ENCODE results near the gene ZNF213. TPM values are rescaled to one million over a fixed set of nuclear protein-coding genes. Genes with fewer than 3 reads are reported as not detected.
"Not testable (repeated sequence)": the region's sequence is repeated elsewhere in the genome, so short reads cannot be mapped to it uniquely, and the experiment has no call there.

The ZNF213 gene
- total RNA-seq, 6 experiments from 2014 or later: 1.3 to 4.4 (median 1.7) TPM

DNA sequence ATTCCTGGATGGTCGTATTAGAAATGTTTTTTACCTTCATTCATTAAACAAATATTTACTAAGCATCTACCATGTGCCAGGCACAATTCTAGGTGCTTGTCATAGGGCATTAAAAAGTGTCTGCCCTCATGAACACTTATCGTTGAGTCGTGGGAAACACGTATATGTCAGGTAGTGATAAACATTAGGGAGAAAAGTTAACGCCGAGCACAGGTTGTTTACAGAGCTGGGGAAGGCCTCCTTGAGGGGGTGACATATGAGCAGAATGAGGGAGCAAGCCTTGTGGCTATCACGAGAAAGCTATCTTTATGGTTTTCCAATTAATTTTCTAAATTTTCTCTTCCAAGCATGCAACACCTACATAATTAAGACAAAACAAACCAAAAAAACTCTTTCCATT, 985 bp upstream of the ZNF213 start:
- Histone ChIP-seq H3K36me3 (peaks cover 0 to 6% (median 0%) of the 10 kb centered on the region in 4 donors), H3K4me3 (peak overlapping the region; percentile 86 to 95 (median 88)), H3K27me3 (no peaks in the 10 kb centered on the region), H3K4me1 (peaks cover 0 to 38% (median 11%) of the 10 kb centered on the region in 4 donors), H3K27ac (peak overlapping the region; percentile 83 to 88 (median 85)), H3K9me3 (no peaks in the 10 kb centered on the region)
- TF ChIP-seq CTCF (IDR thresholded peaks at IDR 0.05) (no peak), POLR2A (IDR thresholded peaks at IDR 0.05) (no peak)
- WGBS (ENCODE audit: insufficient coverage, low coverage, low lambda C conversion rate, missing lambda C conversion rate): 5% methylated on average over 7 of the region's 7 CpGs
- no peak for ATAC-seq
- intact Hi-C loops (cut with DNase I): no loop called here
- DNase-seq: no peak

DNA sequence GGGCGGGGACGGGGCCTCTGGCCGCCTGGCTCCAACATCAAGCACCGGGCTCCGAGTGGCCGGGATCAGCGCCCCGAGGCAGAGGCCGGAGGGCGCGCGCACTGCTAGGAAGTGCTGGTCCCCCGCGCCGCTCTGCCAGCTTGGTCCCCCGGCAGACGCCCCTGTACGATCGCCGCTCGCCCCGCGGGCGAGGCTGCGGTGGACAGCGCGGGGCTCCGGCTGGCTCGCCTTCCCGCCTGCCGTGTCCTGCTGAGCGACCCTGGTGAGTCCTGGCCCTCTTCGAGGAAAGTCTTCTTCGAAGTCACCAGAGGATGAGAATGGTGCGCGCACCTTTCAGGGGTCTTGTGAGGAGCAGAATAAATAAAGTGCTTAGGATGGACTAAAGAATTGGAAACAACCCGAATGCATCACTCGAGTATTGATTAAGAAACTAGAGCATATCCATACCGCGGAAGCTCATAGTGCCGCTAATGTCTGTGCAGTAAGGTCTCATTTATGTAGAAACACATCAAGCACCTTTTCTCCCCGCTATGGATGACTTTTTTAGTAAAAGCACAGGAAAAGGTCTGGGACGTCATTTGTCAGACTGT, 392 bp downstream of the ZNF213 start:
- no peak for ATAC-seq
- intact Hi-C loops (cut with DNase I): no loop called here
- TF ChIP-seq POLR2A (IDR thresholded peaks at IDR 0.05) (no peak), CTCF (IDR thresholded peaks at IDR 0.05) (no peak)
- Histone ChIP-seq H3K27me3 (no peaks in the 10 kb centered on the region), H3K36me3 (peaks cover 0 to 6% (median 0%) of the 10 kb centered on the region in 4 donors), H3K4me1 (peaks cover 0 to 28% (median 4%) of the 10 kb centered on the region in 4 donors), H3K4me3 (peak overlapping the region; percentile 86 to 95 (median 88)), H3K27ac (peak overlapping the region; percentile 83 to 88 (median 85)), H3K9me3 (no peaks in the 10 kb centered on the region)
- under 1% methylated on average over 18 of the region's 43 CpGs for WGBS (ENCODE audit: insufficient coverage, low coverage, low lambda C conversion rate, missing lambda C conversion rate)
- no peak for DNase-seq

GRCh38 chr16:3137267-3137666, 2.4 kb downstream of the ZNF213 start:
- ATAC-seq (no peak), DNase-seq (peak in 1 of 3 donors; percentile 43)
- WGBS (ENCODE audit: insufficient coverage, low coverage, low lambda C conversion rate, missing lambda C conversion rate): 92% methylated on average over 7 of the region's 13 CpGs
- no peaks in the 10 kb centered on the region for H3K9me3 ChIP-seq
- H3K27ac ChIP-seq: no peak overlapping the region
- peaks cover 0 to 6% (median 0%) of the 10 kb centered on the region in 4 donors for H3K36me3 ChIP-seq
- no peak overlapping the region for H3K4me3 ChIP-seq
- H3K27me3 ChIP-seq: no peaks in the 10 kb centered on the region
- intact Hi-C loops (cut with DNase I): no loop called here
- TF ChIP-seq POLR2A (IDR thresholded peaks at IDR 0.05) (no peak), CTCF (IDR thresholded peaks at IDR 0.05) (no peak)
- H3K4me1 ChIP-seq: peaks cover 0 to 27% (median 4%) of the 10 kb centered on the region in 4 donors

DNA sequence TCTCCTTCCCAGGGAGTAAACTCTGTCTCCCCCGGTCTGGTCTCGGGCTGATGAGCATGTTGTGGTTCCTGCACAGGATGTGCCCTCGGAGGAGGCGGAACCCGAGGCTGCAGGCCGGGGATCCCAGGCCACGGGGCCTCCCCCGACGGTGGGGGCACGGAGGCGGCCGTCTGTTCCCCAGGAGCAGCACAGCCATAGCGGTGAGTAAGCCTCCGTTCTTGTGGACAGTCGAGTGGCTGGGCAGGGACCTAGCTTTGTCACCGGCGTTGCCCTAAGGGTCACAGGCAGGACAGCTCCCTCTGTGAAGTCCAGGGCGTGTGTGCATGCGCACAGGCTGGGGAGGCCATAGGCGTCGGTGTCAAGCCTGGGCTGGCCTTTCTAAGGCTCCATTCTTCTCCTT, 3.5 kb downstream of the ZNF213 start:
- DNase-seq (peak in 1 of 3 donors; percentile 46), ATAC-seq (no peak)
- no peaks in the 10 kb centered on the region for H3K27me3 ChIP-seq
- no peaks in the 10 kb centered on the region for H3K9me3 ChIP-seq
- peaks cover 0 to 30% (median 7%) of the 10 kb centered on the region in 4 donors for H3K4me1 ChIP-seq
- H3K36me3 ChIP-seq: peaks cover 0 to 6% (median 0%) of the 10 kb centered on the region in 4 donors
- H3K4me3 ChIP-seq: no peak overlapping the region
- WGBS (ENCODE audit: insufficient coverage, low coverage, low lambda C conversion rate, missing lambda C conversion rate): no CpG with 5 or more reads among the region's 21 CpGs
- no peak overlapping the region for H3K27ac ChIP-seq
- intact Hi-C loops (cut with DNase I): no loop called here
- TF ChIP-seq POLR2A (IDR thresholded peaks at IDR 0.05): no peak

DNA sequence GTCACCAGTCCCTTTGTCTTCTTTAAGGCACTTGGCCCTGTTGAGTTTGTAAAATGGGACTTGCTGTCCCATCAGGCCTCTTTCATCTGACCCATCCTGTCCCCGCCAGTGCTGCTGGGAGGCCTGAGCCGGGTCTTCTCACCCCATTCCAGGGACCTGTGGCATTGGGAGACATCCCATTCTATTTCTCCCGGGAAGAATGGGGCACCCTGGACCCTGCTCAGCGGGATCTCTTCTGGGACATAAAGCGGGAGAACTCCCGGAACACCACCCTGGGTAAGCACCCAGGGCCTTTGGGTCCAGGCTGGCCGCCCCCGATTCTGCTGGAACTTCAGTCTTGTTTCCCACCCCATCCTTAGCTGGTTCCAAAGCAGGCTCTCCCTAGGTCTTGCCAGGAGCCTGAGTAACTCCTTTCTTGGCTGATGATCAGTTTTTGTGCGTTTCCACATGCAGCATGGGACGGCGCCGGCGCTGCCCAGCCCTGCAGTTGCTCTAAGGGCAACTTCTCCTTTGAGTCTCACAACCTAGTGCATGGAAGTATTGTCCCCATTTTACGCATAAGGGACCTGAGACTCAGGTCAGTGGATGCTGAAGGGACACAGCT, 4.1 kb downstream of the ZNF213 start:
- TF ChIP-seq CTCF (IDR thresholded peaks at IDR 0.05) (no peak), POLR2A (IDR thresholded peaks at IDR 0.05) (no peak)
- Histone ChIP-seq H3K4me1 (peaks cover 0 to 26% (median 9%) of the 10 kb centered on the region in 4 donors), H3K9me3 (no peaks in the 10 kb centered on the region), H3K4me3 (no peak overlapping the region), H3K27me3 (no peaks in the 10 kb centered on the region), H3K36me3 (peaks cover 0 to 6% (median 0%) of the 10 kb centered on the region in 4 donors), H3K27ac (no peak overlapping the region)
- DNase-seq: no peak
- intact Hi-C loops (cut with DNase I): no loop called here
- 69% methylated on average over 4 of the region's 14 CpGs for WGBS (ENCODE audit: insufficient coverage, low coverage, low lambda C conversion rate, missing lambda C conversion rate)
- no peak for ATAC-seq

DNA sequence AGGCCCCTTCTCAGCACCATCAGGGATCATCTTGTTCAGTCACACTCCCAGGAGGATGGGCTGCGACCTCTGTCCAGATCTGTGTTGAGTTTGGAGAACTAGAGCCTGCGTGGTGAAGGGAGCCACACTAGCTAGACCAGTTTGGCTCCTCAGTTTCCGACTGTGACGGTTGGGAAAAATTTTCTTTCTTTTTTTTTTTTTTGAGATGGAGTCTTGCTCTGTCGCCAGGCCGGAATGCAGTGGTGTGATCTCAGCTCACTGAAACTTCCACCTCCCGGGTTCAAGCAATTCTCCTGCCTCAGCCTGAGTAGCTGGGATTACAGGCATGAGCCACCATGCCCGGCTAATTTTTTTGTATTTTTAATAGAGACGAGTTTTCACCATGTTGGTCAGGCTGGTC, 4.7 kb downstream of the ZNF213 start:
- H3K9me3 ChIP-seq; intact Hi-C loops (cut with DNase I); H3K4me3 ChIP-seq; DNase-seq; ATAC-seq; H3K27ac ChIP-seq; H3K27me3 ChIP-seq; H3K36me3 ChIP-seq: not testable (repeated sequence)
- H3K4me1 ChIP-seq: peaks cover 0 to 28% (median 12%) of the 10 kb centered on the region in 4 donors
- WGBS (ENCODE audit: insufficient coverage, low coverage, low lambda C conversion rate, missing lambda C conversion rate): 92% methylated on average over 9 of the region's 9 CpGs
